Common myeloid progenitor, CD34-positive (primary cell): ENCODE data around the gene VAMP2.

Source experiments
- CTCF ChIA-PET: fragments of 350-600 bp; sonication (Branson Sonifier 250); formaldehyde crosslinking; loops from one replicate; lab custom pipeline; 2021; ENCODE audit warnings: antibody characterized with exemption; lab: Charles Lee
- POLR2A ChIA-PET: fragments of 350-600 bp; sonication (Branson Sonifier 250); formaldehyde crosslinking; loops from one replicate; lab custom pipeline; 2021; ENCODE audit warnings: antibody characterized with exemption; lab: Charles Lee
- DNase-seq, 3 donors: peaks; one replicate each; pipeline versions ENCODE4 v3.0.0 to v3.0.0-alpha.2; 2013
- H3K27ac ChIP-seq, 2 experiments: 1 replicate in 1 of 2; 2 replicates in 1 of 2; pipeline ENCODE4 v1.7.0; 2013; ENCODE audit warnings: inconsistent platforms in 2 of 2, low read length in 2 of 2, mild to moderate bottlenecking in 2 of 2, low read depth in 1 of 2, moderate library complexity in 1 of 2; ENCODE audit not compliant: severe bottlenecking in 2 of 2, insufficient read depth in 1 of 2, poor library complexity in 1 of 2
- H3K27me3 ChIP-seq, 5 experiments: replicated peaks in 2 of 5; 1 replicate in 3 of 5; 2 replicates in 2 of 5; pipeline versions ENCODE4 v1.6.1 to v1.7.0; 2013; ENCODE audit warnings: low read length in 4 of 5, mild to moderate bottlenecking in 2 of 5, moderate library complexity in 2 of 5, inconsistent platforms in 1 of 5; ENCODE audit not compliant: insufficient read depth in 5 of 5, control insufficient read depth in 4 of 5
- H3K36me3 ChIP-seq, 4 experiments: 1 replicate in 2 of 4; 2 replicates in 2 of 4; pipeline versions ENCODE4 v1.6.1 to v1.7.0; 2013; ENCODE audit warnings: low read length in 3 of 4, control low read depth in 1 of 4, mild to moderate bottlenecking in 1 of 4; ENCODE audit not compliant: control insufficient read depth in 4 of 4, insufficient read depth in 4 of 4
- H3K4me1 ChIP-seq, 4 experiments: 1 replicate in 3 of 4; 2 replicates in 1 of 4; pipeline versions ENCODE4 v1.6.1 to v1.7.1; 2013; ENCODE audit warnings: low read length in 3 of 4, mild to moderate bottlenecking in 3 of 4, control low read depth in 1 of 4, inconsistent platforms in 1 of 4, moderate library complexity in 1 of 4; ENCODE audit not compliant: control insufficient read depth in 4 of 4, insufficient read depth in 4 of 4; ENCODE audit errors: control extremely low read depth in 1 of 4
- H3K4me3 ChIP-seq, 7 experiments: 1 replicate in 4 of 7; 2 replicates in 3 of 7; pipeline versions ENCODE4 v1.5.1 to v1.7.0; 2013; ENCODE audit warnings: mild to moderate bottlenecking in 7 of 7, low read length in 6 of 7, moderate library complexity in 6 of 7, inconsistent platforms in 2 of 7, low read depth in 2 of 7, control low read depth in 1 of 7; ENCODE audit not compliant: insufficient read depth in 4 of 7, control insufficient read depth in 1 of 7; ENCODE audit errors: extremely low read depth in 1 of 7
- H3K9me3 ChIP-seq, 5 experiments: 1 replicate in 4 of 5; 2 replicates in 1 of 5; pipeline versions ENCODE4 v1.6.1 to v1.7.1; 2013; ENCODE audit warnings: low read length in 4 of 5, mild to moderate bottlenecking in 2 of 5, inconsistent platforms in 1 of 5, low read depth in 1 of 5, moderate library complexity in 1 of 5; ENCODE audit not compliant: control insufficient read depth in 4 of 5, insufficient read depth in 2 of 5; ENCODE audit errors: control extremely low read depth in 1 of 5
- WGBS: methylation state at CpG from one replicate; pipeline ENCODE4 v1.1.5; 2013; ENCODE audit not compliant: insufficient coverage; 5-methylcytosine and 5-hydroxymethylcytosine counted together

The VAMP2 gene

GRCh38 chr17:8166731-8167130 is 4.0 kb upstream of the VAMP2 start:
- peaks cover 4 to 31% (median 26%) of the 10 kb centered on the region in 4 experiments for H3K4me1 ChIP-seq
- H3K27ac ChIP-seq, result no peak overlapping the region
- no peaks in the 10 kb centered on the region for H3K27me3 ChIP-seq
- CTCF ChIA-PET, result interaction anchor here (0.6 to 1.1 kb wide), 2 partner anchors 13 to 35 kb away, joined by 3 read pairs; no protein-coding TSS in a partner anchor
- POLR2A ChIA-PET, result no interaction called here
- 100% methylated on average over 3 of the region's 6 CpGs for WGBS
- H3K4me3 ChIP-seq, result no peak overlapping the region
- no peak for DNase-seq
- peaks cover 0 to under 1% (median under 1%) of the 10 kb centered on the region in 4 experiments for H3K36me3 ChIP-seq
- no peaks in the 10 kb centered on the region for H3K9me3 ChIP-seq

GRCh38 chr17:8164815-8165131 is 2.0 kb upstream of the VAMP2 start:
- CTCF ChIA-PET, result interaction anchor here (1.9 to 19.3 kb wide), 2 partner anchors 8 to 23 kb away, joined by 5 to 292 read pairs; partner anchors contain the start of gene PER1
- no peak for DNase-seq
- Histone ChIP-seq H3K27ac (no peak overlapping the region), H3K4me3 (peak overlapping the region in 3 of 7 experiments; percentile 9 to 54 (median 30)), H3K9me3 (no peaks in the 10 kb centered on the region), H3K4me1 (peaks cover 4 to 42% (median 36%) of the 10 kb centered on the region in 4 experiments), H3K27me3 (no peaks in the 10 kb centered on the region), H3K36me3 (peaks cover 0 to 18% (median 12%) of the 10 kb centered on the region in 4 experiments)
- POLR2A ChIA-PET, result interaction anchor here (1.0 to 5.0 kb wide), 3 partner anchors 8 to 21 kb away, joined by 3 to 44 read pairs (median 4); no protein-coding TSS in a partner anchor
- WGBS, result 88% methylated on average over 1 of the region's 6 CpGs

- DNase-seq, result peak; percentile 39 to 71 (median 70)
These were observed 1.4 kb upstream of the VAMP2 start for GRCh38 chr17:8163978-8164814.

GRCh38 chr17:8162997-8163977 is 539 bp upstream of the VAMP2 start:
- no peak for DNase-seq
- no peaks in the 10 kb centered on the region for H3K9me3 ChIP-seq
- H3K4me3 ChIP-seq, result peak overlapping the region; percentile 42 to 98 (median 90)
- peaks cover 4 to 47% (median 40%) of the 10 kb centered on the region in 4 experiments for H3K4me1 ChIP-seq
- 13% methylated on average over 47 of the region's 55 CpGs for WGBS
- peak overlapping the region in 1 of 2 experiments; percentile 88 for H3K27ac ChIP-seq
- no peaks in the 10 kb centered on the region for H3K27me3 ChIP-seq
- CTCF ChIA-PET, result interaction anchor here (1.9 to 19.3 kb wide), 2 partner anchors 10 to 22 kb away, joined by 5 to 292 read pairs; partner anchors contain the start of gene PER1
- H3K36me3 ChIP-seq, result peaks cover 0 to 28% (median 18%) of the 10 kb centered on the region in 4 experiments
- POLR2A ChIA-PET, result interaction anchor here (0.7 to 5.0 kb wide), 3 partner anchors 10 to 83 kb away, joined by 3 to 44 read pairs (median 6); no protein-coding TSS in a partner anchor

More at GRCh38 chr17:8163978-8164814, 1.4 kb upstream of the VAMP2 start:
- H3K36me3 ChIP-seq, result peaks cover 0 to 24% (median 18%) of the 10 kb centered on the region in 4 experiments
- peaks cover 4 to 42% (median 36%) of the 10 kb centered on the region in 4 experiments for H3K4me1 ChIP-seq
- no peaks in the 10 kb centered on the region for H3K27me3 ChIP-seq
- WGBS, result 13% methylated on average over 4 of the region's 13 CpGs
- H3K27ac ChIP-seq, result peak overlapping the region in 1 of 2 experiments; percentile 88
- H3K9me3 ChIP-seq, result no peaks in the 10 kb centered on the region
- CTCF ChIA-PET, result interaction anchor here (1.9 to 19.3 kb wide), 2 partner anchors 9 to 23 kb away, joined by 5 to 292 read pairs; partner anchors contain the start of gene PER1
- H3K4me3 ChIP-seq, result peak overlapping the region in 5 of 7 experiments; percentile 9 to 96 (median 90)
- POLR2A ChIA-PET, result interaction anchor here (1.0 to 5.0 kb wide), 3 partner anchors 9 to 22 kb away, joined by 3 to 44 read pairs (median 4); no protein-coding TSS in a partner anchor

- DNase-seq, result no peak
- Histone ChIP-seq H3K36me3 (peaks cover 0 to 28% (median 18%) of the 10 kb centered on the region in 4 experiments), H3K27me3 (no peaks in the 10 kb centered on the region), H3K27ac (peak overlapping the region; percentile 72 to 88), H3K4me3 (peak overlapping the region; percentile 74 to 98 (median 90)), H3K4me1 (peaks cover 8 to 54% (median 47%) of the 10 kb centered on the region in 4 experiments), H3K9me3 (no peaks in the 10 kb centered on the region)
- POLR2A ChIA-PET, result interaction anchor here (0.6 to 5.0 kb wide), 3 partner anchors 12 to 131 kb away, joined by 3 to 44 read pairs (median 4); no protein-coding TSS in a partner anchor
- WGBS, result 75% methylated on average over 14 of the region's 19 CpGs
- CTCF ChIA-PET, result interaction anchor here (1.5 to 19.3 kb wide), 6 partner anchors 12 to 102 kb away, joined by 3 to 292 read pairs (median 9); partner anchors contain the start of genes HES7 and PER1
These were observed 1.2 kb downstream of the VAMP2 start for GRCh38 chr17:8161289-8162232.
